ENCODE results near the gene PLCXD3.

The PLCXD3 gene

DNA sequence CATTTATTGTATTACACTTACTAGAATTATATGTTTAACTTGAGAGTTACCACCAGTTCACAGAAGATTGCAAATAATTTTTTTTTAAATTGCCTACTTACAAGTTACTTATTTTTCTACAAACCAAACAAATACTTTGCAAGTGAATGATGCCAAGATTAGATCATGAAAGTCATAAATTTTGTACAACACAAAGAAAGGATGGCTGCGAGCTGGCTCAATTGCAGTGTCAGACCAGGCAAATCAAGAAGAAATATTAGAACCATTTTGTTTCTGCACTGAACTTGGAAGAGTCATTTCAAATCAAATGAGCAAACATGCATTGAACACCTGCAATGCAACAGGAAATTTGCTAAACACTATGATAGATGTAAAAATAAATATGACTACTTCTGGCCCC lies 97.3 kb downstream of the PLCXD3 start:
- Histone ChIP-seq H3K27me3 (ENCODE audit: insufficient read depth, low read depth) (no peaks in the 10 kb centered on the region), H3K9ac (no peak overlapping the region), H3K4me3 (IDR thresholded peaks at IDR 0.05; ENCODE audit: insufficient read depth, low read depth, low read length) (no peak overlapping the region), H3K4me2 (no peak overlapping the region), H3K79me2 (ENCODE audit: insufficient read depth, low read depth) (no peaks in the 10 kb centered on the region), H3K27ac (no peak overlapping the region), H3K4me1 (ENCODE audit: low read depth, poor library complexity, severe bottlenecking) (peaks cover 6% of the 10 kb centered on the region), H2AFZ (ENCODE audit: low read depth) (no peak overlapping the region), H4K20me1 (ENCODE audit: insufficient read depth) (no peaks in the 10 kb centered on the region), H3K36me3 (ENCODE audit: insufficient read depth) (no peaks in the 10 kb centered on the region)
- TF ChIP-seq CTCF (conservative IDR thresholded peaks at IDR 0.05; ENCODE audit: low read depth, low read length), result no peak

- Histone ChIP-seq H3K27ac (no peak overlapping the region), H3K4me1 (ENCODE audit: low read depth, poor library complexity, severe bottlenecking) (peaks cover 6% of the 10 kb centered on the region)
Observed at GRCh38 chr5:41412496-41412895, 97.9 kb downstream of the PLCXD3 start.

GRCh38 chr5:41410737-41411136 lies 99.7 kb downstream of the PLCXD3 start:
- Histone ChIP-seq H2AFZ (ENCODE audit: low read depth) (no peak overlapping the region), H3K79me2 (ENCODE audit: insufficient read depth, low read depth) (no peaks in the 10 kb centered on the region), H3K4me1 (ENCODE audit: low read depth, poor library complexity, severe bottlenecking) (peaks cover 6% of the 10 kb centered on the region), H3K9ac (no peak overlapping the region), H3K4me3 (IDR thresholded peaks at IDR 0.05; ENCODE audit: insufficient read depth, low read depth, low read length) (no peak overlapping the region), H4K20me1 (ENCODE audit: insufficient read depth) (no peaks in the 10 kb centered on the region), H3K36me3 (ENCODE audit: insufficient read depth) (no peaks in the 10 kb centered on the region), H3K27ac (no peak overlapping the region), H3K4me2 (no peak overlapping the region), H3K27me3 (ENCODE audit: insufficient read depth, low read depth) (no peaks in the 10 kb centered on the region)
- TF ChIP-seq CTCF (conservative IDR thresholded peaks at IDR 0.05; ENCODE audit: low read depth, low read length), result no peak

More at GRCh38 chr5:41412496-41412895, 97.9 kb downstream of the PLCXD3 start:
- Histone ChIP-seq H3K27me3 (ENCODE audit: insufficient read depth, low read depth) (no peaks in the 10 kb centered on the region), H3K9ac (no peak overlapping the region), H2AFZ (ENCODE audit: low read depth) (no peak overlapping the region), H3K36me3 (ENCODE audit: insufficient read depth) (no peaks in the 10 kb centered on the region), H3K4me2 (no peak overlapping the region), H3K4me3 (IDR thresholded peaks at IDR 0.05; ENCODE audit: insufficient read depth, low read depth, low read length) (no peak overlapping the region), H4K20me1 (ENCODE audit: insufficient read depth) (no peaks in the 10 kb centered on the region), H3K79me2 (ENCODE audit: insufficient read depth, low read depth) (no peaks in the 10 kb centered on the region)
- TF ChIP-seq CTCF (conservative IDR thresholded peaks at IDR 0.05; ENCODE audit: low read depth, low read length), result no peak

GRCh38 chr5:41410307-41410706 lies 100.1 kb downstream of the PLCXD3 start:
- Histone ChIP-seq H3K79me2 (ENCODE audit: insufficient read depth, low read depth) (no peaks in the 10 kb centered on the region), H3K4me1 (ENCODE audit: low read depth, poor library complexity, severe bottlenecking) (peaks cover 6% of the 10 kb centered on the region), H2AFZ (ENCODE audit: low read depth) (no peak overlapping the region), H3K4me3 (IDR thresholded peaks at IDR 0.05; ENCODE audit: insufficient read depth, low read depth, low read length) (no peak overlapping the region), H3K27me3 (ENCODE audit: insufficient read depth, low read depth) (no peaks in the 10 kb centered on the region), H3K36me3 (ENCODE audit: insufficient read depth) (no peaks in the 10 kb centered on the region), H3K27ac (no peak overlapping the region), H4K20me1 (ENCODE audit: insufficient read depth) (no peaks in the 10 kb centered on the region), H3K9ac (no peak overlapping the region), H3K4me2 (no peak overlapping the region)
- TF ChIP-seq CTCF (conservative IDR thresholded peaks at IDR 0.05; ENCODE audit: low read depth, low read length), result no peak

Data from KMS-11 (cell line).